ENCODE measurements around the gene MAP4K3. TPM values are rescaled to one million over a fixed set of nuclear protein-coding genes. Genes with fewer than 3 reads are reported as not detected.

Gene MAP4K3
- total RNA-seq, 1 experiment from 2014 or later, result 21.4 TPM

DNA sequence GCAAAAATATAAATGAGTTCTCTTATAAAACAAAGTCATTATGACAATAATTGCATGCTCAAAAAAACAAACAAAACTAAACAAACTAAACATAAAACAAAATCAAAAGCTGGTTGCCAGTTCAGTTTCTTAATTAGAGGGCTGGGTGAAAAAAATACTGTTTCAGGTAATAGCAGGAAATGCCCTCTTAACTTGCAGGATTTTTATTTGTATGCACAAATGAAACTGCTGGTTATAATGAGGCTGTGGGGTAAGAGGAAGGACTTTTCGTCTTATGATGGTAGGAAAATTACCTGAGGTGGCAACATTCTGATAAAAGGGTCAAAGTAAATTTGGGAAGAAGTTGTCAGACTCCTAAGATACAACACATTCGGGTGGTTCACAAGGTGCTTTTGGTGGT, 171.8 kb downstream of the MAP4K3 start:
- intact Hi-C loops (cut with micrococcal nuclease), result no loop called here

GRCh38 chr2:39264733-39265132, 172.4 kb downstream of the MAP4K3 start:
- no peak overlapping the region for H3K27ac ChIP-seq (ENCODE audit: low read depth, low read length)
- H3K4me2 ChIP-seq (ENCODE audit: low read length), result no peak overlapping the region
- no peak overlapping the region for H3K9ac ChIP-seq (ENCODE audit: low read length)
- H3K9me2 ChIP-seq (ENCODE audit: insufficient read depth), result no peaks in the 10 kb centered on the region
- H4K20me1 ChIP-seq (ENCODE audit: insufficient read depth), result no peaks in the 10 kb centered on the region
- no peaks in the 10 kb centered on the region for H3K27me3 ChIP-seq (ENCODE audit: insufficient read depth, low read length)
- no peaks in the 10 kb centered on the region for H3K36me3 ChIP-seq (ENCODE audit: control insufficient read depth in 1 of 2, insufficient read depth in 2 of 2, low read length in 2 of 2)
- ChIA-PET RAD21 (ENCODE audit: low non-redundant PET in 1 of 2, low total read pairs in 2 of 2, uncharacterized antibody in 2 of 2, unreplicated experiment in 2 of 2) (no interaction called here), POLR2A (no interaction called here), CTCF (no interaction called here)
- intact Hi-C loops (cut with micrococcal nuclease), result no loop called here
- no peak overlapping the region for H3K4me3 ChIP-seq (replicated peaks in 1 of 2; ENCODE audit: low read depth in 1 of 2, low read length in 2 of 2)
- no TSS peak for BruUV-seq (replicated peaks)
- no peak for DNase-seq (ENCODE audit: low read depth, low spot score)
- H3K79me2 ChIP-seq (ENCODE audit: insufficient read depth, low read length), result no peaks in the 10 kb centered on the region
- no peak for ATAC-seq
- H2AFZ ChIP-seq (ENCODE audit: low read depth, low read length, poor library complexity, severe bottlenecking), result no peak overlapping the region
- no peaks in the 10 kb centered on the region for H3K9me3 ChIP-seq (ENCODE audit: control insufficient read depth in 1 of 2, insufficient read depth in 1 of 2, low read depth in 1 of 2, low read length in 2 of 2)
- H3K4me1 ChIP-seq (ENCODE audit: control insufficient read depth in 1 of 2, insufficient read depth in 2 of 2, low read length in 2 of 2), result no peaks in the 10 kb centered on the region
- no peak for TF ChIP-seq POLR2A (IDR thresholded peaks at IDR 0.05; ENCODE audit: borderline replicate concordance, extremely low read depth, insufficient read depth, insufficient read length)
- TF ChIP-seq SRF (IDR thresholded peaks at IDR 0.05; ENCODE audit: low read depth), result no peak
- TF ChIP-seq JUND (IDR thresholded peaks at IDR 0.05), result no peak
- no peak for TF ChIP-seq TCF7L2 (IDR thresholded peaks at IDR 0.05; ENCODE audit: borderline replicate concordance, extremely low read depth, insufficient read depth, insufficient read length)
- no peak for TF ChIP-seq EZH2phosphoT487 (IDR thresholded peaks at IDR 0.05; ENCODE audit: borderline replicate concordance)
- no peak for TF ChIP-seq ZNF274 (IDR thresholded peaks at IDR 0.05; ENCODE audit: low read depth, low read length)
- no peak for TF ChIP-seq ZBTB33 (IDR thresholded peaks at IDR 0.05; ENCODE audit: extremely low read depth, insufficient replicate concordance, low read length)
- TF ChIP-seq SIN3A (IDR thresholded peaks at IDR 0.05; ENCODE audit: low read depth), result no peak
- no peak for TF ChIP-seq FOSL1 (IDR thresholded peaks at IDR 0.05; ENCODE audit: low read depth)
- TF ChIP-seq, protein P1, sequence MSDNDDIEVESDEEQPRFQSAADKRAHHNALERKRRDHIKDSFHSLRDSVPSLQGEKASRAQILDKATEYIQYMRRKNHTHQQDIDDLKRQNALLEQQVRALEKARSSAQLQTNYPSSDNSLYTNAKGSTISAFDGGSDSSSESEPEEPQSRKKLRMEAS (IDR thresholded peaks at IDR 0.05), result no peak
- no peak for TF ChIP-seq RAD21 (IDR thresholded peaks at IDR 0.05; ENCODE audit: low read depth)
- TF ChIP-seq EZH2 (IDR thresholded peaks at IDR 0.05), result no peak
- TF ChIP-seq YY1 (IDR thresholded peaks at IDR 0.05; ENCODE audit: extremely low read depth, insufficient replicate concordance, low read depth, low read length), result no peak
- no peak for TF ChIP-seq CEBPB (IDR thresholded peaks at IDR 0.05; ENCODE audit: low read depth)
- no peak for TF ChIP-seq POLR2AphosphoS5 (IDR thresholded peaks at IDR 0.05; ENCODE audit: low read depth, low read length)
- no peak for TF ChIP-seq ELF1 (IDR thresholded peaks at IDR 0.05; ENCODE audit: borderline replicate concordance, low read depth)

More for the DNA sequence above, 171.8 kb downstream of the MAP4K3 start:
- Histone ChIP-seq H3K9me2 (ENCODE audit: insufficient read depth) (no peaks in the 10 kb centered on the region), H3K4me2 (ENCODE audit: low read length) (no peak overlapping the region), H3K9ac (ENCODE audit: low read length) (no peak overlapping the region), H3K4me1 (ENCODE audit: control insufficient read depth in 1 of 2, insufficient read depth in 2 of 2, low read length in 2 of 2) (no peaks in the 10 kb centered on the region), H4K20me1 (ENCODE audit: insufficient read depth) (no peaks in the 10 kb centered on the region), H2AFZ (ENCODE audit: low read depth, low read length, poor library complexity, severe bottlenecking) (no peak overlapping the region), H3K36me3 (ENCODE audit: control insufficient read depth in 1 of 2, insufficient read depth in 2 of 2, low read length in 2 of 2) (no peaks in the 10 kb centered on the region), H3K4me3 (replicated peaks in 1 of 2; ENCODE audit: low read depth in 1 of 2, low read length in 2 of 2) (no peak overlapping the region), H3K9me3 (ENCODE audit: control insufficient read depth in 1 of 2, insufficient read depth in 1 of 2, low read depth in 1 of 2, low read length in 2 of 2) (no peaks in the 10 kb centered on the region), H3K79me2 (ENCODE audit: insufficient read depth, low read length) (no peaks in the 10 kb centered on the region), H3K27ac (ENCODE audit: low read depth, low read length) (no peak overlapping the region), H3K27me3 (ENCODE audit: insufficient read depth, low read length) (no peaks in the 10 kb centered on the region)
- RAD21 ChIA-PET (ENCODE audit: low non-redundant PET in 1 of 2, low total read pairs in 2 of 2, uncharacterized antibody in 2 of 2, unreplicated experiment in 2 of 2), result no interaction called here
- no peak for TF ChIP-seq JUND (IDR thresholded peaks at IDR 0.05)
- no peak for TF ChIP-seq ELF1 (IDR thresholded peaks at IDR 0.05; ENCODE audit: borderline replicate concordance, low read depth)
- TF ChIP-seq POLR2A (IDR thresholded peaks at IDR 0.05; ENCODE audit: borderline replicate concordance, extremely low read depth, insufficient read depth, insufficient read length), result no peak
- TF ChIP-seq FOSL1 (IDR thresholded peaks at IDR 0.05; ENCODE audit: low read depth), result no peak
- no peak for TF ChIP-seq YY1 (IDR thresholded peaks at IDR 0.05; ENCODE audit: extremely low read depth, insufficient replicate concordance, low read depth, low read length)
- no peak for TF ChIP-seq EZH2 (IDR thresholded peaks at IDR 0.05)
- TF ChIP-seq CBX3 (IDR thresholded peaks at IDR 0.05; ENCODE audit: low read depth), result no peak
- TF ChIP-seq, protein P2, sequence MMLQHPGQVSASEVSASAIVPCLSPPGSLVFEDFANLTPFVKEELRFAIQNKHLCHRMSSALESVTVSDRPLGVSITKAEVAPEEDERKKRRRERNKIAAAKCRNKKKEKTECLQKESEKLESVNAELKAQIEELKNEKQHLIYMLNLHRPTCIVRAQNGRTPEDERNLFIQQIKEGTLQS (IDR thresholded peaks at IDR 0.05), result no peak
- TF ChIP-seq SRF (IDR thresholded peaks at IDR 0.05; ENCODE audit: low read depth), result no peak
- no peak for TF ChIP-seq ZFX (IDR thresholded peaks at IDR 0.05)
- no peak for TF ChIP-seq SIN3A (IDR thresholded peaks at IDR 0.05; ENCODE audit: low read depth)
- no peak for TF ChIP-seq ZNF274 (IDR thresholded peaks at IDR 0.05; ENCODE audit: low read depth, low read length)
- TF ChIP-seq POLR2AphosphoS5 (IDR thresholded peaks at IDR 0.05; ENCODE audit: low read depth, low read length), result no peak
- CTCF ChIA-PET, result no interaction called here
- no TSS peak for BruUV-seq (replicated peaks)
- no peak for DNase-seq (ENCODE audit: low read depth, low spot score)
- ATAC-seq, result no peak
- POLR2A ChIA-PET, result no interaction called here
